ENCODE data around the gene ZNF195. TPM values are rescaled to one million over a fixed set of nuclear protein-coding genes. Genes with fewer than 3 reads are reported as not detected.

Gene ZNF195
- total RNA-seq, 2 experiments from 2014 or later: 16.6 to 18.4 TPM

- no peak for DNase-seq
- no peaks in the 10 kb centered on the region for H3K36me3 Mint-ChIP-seq (ENCODE audit: low read depth)
- CTCF ChIA-PET: no interaction called here
Measured at GRCh38 chr11:3359092-3359824, 19.7 kb downstream of the ZNF195 start.

GRCh38 chr11:3357994-3358676, 20.8 kb downstream of the ZNF195 start:
- DNase-seq (no peak), ATAC-seq (ENCODE audit: poor library complexity) (no peak)
- CTCF ChIA-PET: interaction anchor here (1.4 kb wide), 1 partner anchor 51 kb away, joined by 3 read pairs; no protein-coding TSS in a partner anchor
- no peak for TF ChIP-seq CTCF (IDR thresholded peaks at IDR 0.05)
- no peaks in the 10 kb centered on the region for H3K4me1 Mint-ChIP-seq (ENCODE audit: low read depth)
- no peaks in the 10 kb centered on the region for H3K4me1 ChIP-seq (ENCODE audit: insufficient read depth, low read length)
- H3K9me3 Mint-ChIP-seq: peaks cover 17% of the 10 kb centered on the region
- no peaks in the 10 kb centered on the region for H3K27me3 ChIP-seq (ENCODE audit: control insufficient read depth in 1 of 2, insufficient read depth in 2 of 2, low read length in 2 of 2)
- no peaks in the 10 kb centered on the region for H3K27me3 Mint-ChIP-seq
- H3K27ac Mint-ChIP-seq: no peak overlapping the region
- no peak overlapping the region for H3K27ac ChIP-seq (ENCODE audit: low read depth in 1 of 2, low read length in 2 of 2)
- intact Hi-C loops (cut with DNase I, micrococcal nuclease): loop anchor here in 1 of 2 experiments (5.0 kb wide), 1 partner anchor 559 kb away; no protein-coding TSS in a partner anchor
- H3K36me3 ChIP-seq (ENCODE audit: insufficient read depth, low read length): peaks cover 42% of the 10 kb centered on the region
- H3K9me3 ChIP-seq (ENCODE audit: control insufficient read depth in 1 of 2, insufficient read depth in 1 of 2, low read length in 2 of 2): peaks cover 59 to 98% of the 10 kb centered on the region in 2 experiments
- POLR2A ChIA-PET: no interaction called here
- H3K4me3 Mint-ChIP-seq: no peak overlapping the region
- no peak overlapping the region for H3K4me3 ChIP-seq (ENCODE audit: low read length)
- no peaks in the 10 kb centered on the region for H3K36me3 Mint-ChIP-seq (ENCODE audit: low read depth)

More at GRCh38 chr11:3359092-3359824, 19.7 kb downstream of the ZNF195 start:
- H3K4me1 ChIP-seq (ENCODE audit: insufficient read depth, low read length): no peaks in the 10 kb centered on the region
- no peak overlapping the region for H3K4me3 ChIP-seq (ENCODE audit: low read length)
- Mint-ChIP-seq H3K27ac (no peak overlapping the region), H3K4me1 (ENCODE audit: low read depth) (no peaks in the 10 kb centered on the region), H3K4me3 (no peak overlapping the region), H3K27me3 (no peaks in the 10 kb centered on the region), H3K9me3 (peaks cover 19% of the 10 kb centered on the region)
- peaks cover 53% of the 10 kb centered on the region for H3K36me3 ChIP-seq (ENCODE audit: insufficient read depth, low read length)
- POLR2A ChIA-PET: no interaction called here
- H3K27me3 ChIP-seq (ENCODE audit: control insufficient read depth in 1 of 2, insufficient read depth in 2 of 2, low read length in 2 of 2): no peaks in the 10 kb centered on the region
- H3K9me3 ChIP-seq (ENCODE audit: control insufficient read depth in 1 of 2, insufficient read depth in 1 of 2, low read length in 2 of 2): peaks cover 56 to 99% of the 10 kb centered on the region in 2 experiments
- H3K27ac ChIP-seq (ENCODE audit: low read depth in 1 of 2, low read length in 2 of 2): no peak overlapping the region
- TF ChIP-seq CTCF (IDR thresholded peaks at IDR 0.05): no peak
- ATAC-seq (ENCODE audit: poor library complexity): no peak
- intact Hi-C loops (cut with DNase I, micrococcal nuclease): loop anchor here in 1 of 2 experiments (5.0 kb wide), 1 partner anchor 558 kb away; no protein-coding TSS in a partner anchor

GRCh38 chr11:3357302-3357701, 21.6 kb downstream of the ZNF195 start:
- CTCF ChIA-PET: interaction anchor here (1.4 kb wide), 1 partner anchor 51 kb away, joined by 3 read pairs; no protein-coding TSS in a partner anchor

More at GRCh38 chr11:3357302-3357701, 21.6 kb downstream of the ZNF195 start:
- peaks cover 33% of the 10 kb centered on the region for H3K36me3 ChIP-seq (ENCODE audit: insufficient read depth, low read length)
- Mint-ChIP-seq H3K36me3 (ENCODE audit: low read depth) (no peaks in the 10 kb centered on the region), H3K27ac (no peak overlapping the region), H3K4me1 (ENCODE audit: low read depth) (no peaks in the 10 kb centered on the region), H3K9me3 (peaks cover 16% of the 10 kb centered on the region), H3K27me3 (no peaks in the 10 kb centered on the region), H3K4me3 (no peak overlapping the region)
- no peaks in the 10 kb centered on the region for H3K27me3 ChIP-seq (ENCODE audit: control insufficient read depth in 1 of 2, insufficient read depth in 2 of 2, low read length in 2 of 2)
- H3K27ac ChIP-seq (ENCODE audit: low read depth in 1 of 2, low read length in 2 of 2): no peak overlapping the region
- no peaks in the 10 kb centered on the region for H3K4me1 ChIP-seq (ENCODE audit: insufficient read depth, low read length)
- POLR2A ChIA-PET: no interaction called here
- no peak overlapping the region for H3K4me3 ChIP-seq (ENCODE audit: low read length)
- H3K9me3 ChIP-seq (ENCODE audit: control insufficient read depth in 1 of 2, insufficient read depth in 1 of 2, low read length in 2 of 2): peaks cover 65 to 97% of the 10 kb centered on the region in 2 experiments
- DNase-seq (no peak), ATAC-seq (ENCODE audit: poor library complexity) (no peak)
- intact Hi-C loops (cut with DNase I, micrococcal nuclease): loop anchor here in 1 of 2 experiments (5.0 kb wide), 1 partner anchor 560 kb away; no protein-coding TSS in a partner anchor
- no peak for TF ChIP-seq CTCF (IDR thresholded peaks at IDR 0.05)
